SU-DHL-6 (cell line): ENCODE measurements around the gene VWA8.

Experiments used
- H2AFZ ChIP-seq: fragments of 200-600 bp; sonication (generic); 2 replicates; pipeline ENCODE4 v1.6.1; 2014; ENCODE audit warnings: low read depth, mild to moderate bottlenecking, moderate library complexity, mixed read lengths, antibody characterized with exemption, low read length; ENCODE audit not compliant: severe bottlenecking
- H3F3A ChIP-seq: fragments of 200-600 bp; shearing (Covaris generic); 2 replicates; pipeline ENCODE4 v1.6.0; 2016; ENCODE audit warnings: antibody characterized with exemption, mild to moderate bottlenecking; ENCODE audit not compliant: insufficient read depth
- H3K27ac ChIP-seq: fragments of 200-600 bp; sonication (generic); 2 replicates; pipeline ENCODE4 v1.5.1; 2016; ENCODE audit warnings: low read depth, mild to moderate bottlenecking, low read length, moderate library complexity, mixed read lengths
- H3K27me3 ChIP-seq: fragments of 200-600 bp; sonication (generic), shearing (Covaris generic); 2 replicates; pipeline ENCODE4 v1.6.0; 2014; ENCODE audit warnings: mild to moderate bottlenecking, low read length
- H3K36me3 ChIP-seq: fragments of 200-600 bp; sonication (generic); 2 replicates; pipeline ENCODE4 v1.6.1; 2014; ENCODE audit warnings: mild to moderate bottlenecking, low read length, mixed read lengths
- H3K4me2 ChIP-seq: fragments of 300-600, 200-600 bp; shearing (Covaris generic), sonication (generic); 2 replicates; pipeline ENCODE4 v1.6.0; 2014; ENCODE audit warnings: low read length, low read depth, mild to moderate bottlenecking; ENCODE audit not compliant: poor library complexity, severe bottlenecking
- H3K4me3 ChIP-seq: fragments of 200-600 bp; sonication (generic); 2 replicates; pipeline ENCODE4 v1.5.1; 2014; ENCODE audit warnings: antibody characterized with exemption, low read length, mild to moderate bottlenecking, mixed read lengths; ENCODE audit not compliant: insufficient read depth, poor library complexity, severe bottlenecking
- H3K79me2 ChIP-seq: fragments of 200-600 bp; sonication (generic); 2 replicates; pipeline ENCODE4 v1.6.1; 2014; ENCODE audit warnings: mild to moderate bottlenecking, low read length, moderate library complexity; ENCODE audit not compliant: insufficient read depth
- H3K9ac ChIP-seq: fragments of 200-600 bp; sonication (generic); 2 replicates; pipeline ENCODE4 v1.7.0; 2014; ENCODE audit warnings: mild to moderate bottlenecking, low read length
- H3K9me2 ChIP-seq: fragments of 200-600 bp; sonication (generic); replicated peaks from 2 replicates; pipeline ENCODE4 v1.6.1; 2014; ENCODE audit warnings: low read length; ENCODE audit not compliant: insufficient read depth
- H3K9me3 ChIP-seq: fragments of 200-600 bp; sonication (generic); 2 replicates; pipeline ENCODE4 v1.6.1; 2014; ENCODE audit warnings: low read length, mixed read lengths; ENCODE audit not compliant: insufficient read depth
- H4K20me1 ChIP-seq: fragments of 200-600 bp; sonication (generic); 2 replicates; pipeline ENCODE4 v1.6.1; 2014; ENCODE audit warnings: low read depth, mild to moderate bottlenecking, antibody characterized with exemption, low read length, moderate library complexity, mixed read lengths
- CTCF ChIP-seq: fragments of 200-600 bp; sonication (generic); IDR thresholded peaks from one replicate; pipeline ENCODE4 v1.5.1; 2017; ENCODE audit warnings: antibody characterized with exemption, mild to moderate bottlenecking, low read length, moderate library complexity; ENCODE audit not compliant: insufficient read depth, poor library complexity, severe bottlenecking
- EZH2phosphoT487 ChIP-seq: fragments of 200-600 bp; sonication (generic), shearing (Covaris generic); conservative IDR thresholded peaks from 2 replicates; pipeline ENCODE4 v1.6.1; 2018; ENCODE audit warnings: mild to moderate bottlenecking, antibody characterized with exemption, low read length, moderate library complexity, mixed read lengths

VWA8 gene

GRCh38 chr13:41678249-41678648 lies 282.7 kb downstream of the VWA8 start:
- H3F3A ChIP-seq, result no peaks in the 10 kb centered on the region
- no peak overlapping the region for H3K4me3 ChIP-seq
- H3K79me2 ChIP-seq, result no peaks in the 10 kb centered on the region
- no peaks in the 10 kb centered on the region for H3K9me3 ChIP-seq
- no peaks in the 10 kb centered on the region; the same call in 1 of the 2 replicates for H3K36me3 ChIP-seq
- no peaks in the 10 kb centered on the region for H3K9me2 ChIP-seq
- no peak overlapping the region for H3K9ac ChIP-seq
- H3K27me3 ChIP-seq, result no peaks in the 10 kb centered on the region
- no peaks in the 10 kb centered on the region for H4K20me1 ChIP-seq
- H3K4me2 ChIP-seq, result no peak overlapping the region
- H2AFZ ChIP-seq, result no peak overlapping the region
- H3K27ac ChIP-seq, result no peak overlapping the region
- TF ChIP-seq EZH2phosphoT487, result no peak
- no peak for TF ChIP-seq CTCF

GRCh38 chr13:41675306-41675705 lies 285.6 kb downstream of the VWA8 start:
- H3K4me3 ChIP-seq, result no peak overlapping the region
- H3K9me3 ChIP-seq, result no peaks in the 10 kb centered on the region
- H4K20me1 ChIP-seq, result no peaks in the 10 kb centered on the region
- no peaks in the 10 kb centered on the region for H3K36me3 ChIP-seq
- no peaks in the 10 kb centered on the region for H3K79me2 ChIP-seq
- no peaks in the 10 kb centered on the region for H3F3A ChIP-seq
- H2AFZ ChIP-seq, result no peak overlapping the region
- no peak overlapping the region for H3K27ac ChIP-seq
- no peaks in the 10 kb centered on the region for H3K27me3 ChIP-seq
- TF ChIP-seq CTCF, result no peak
- no peak for TF ChIP-seq EZH2phosphoT487
- no peak overlapping the region for H3K9ac ChIP-seq
- H3K4me2 ChIP-seq, result no peak overlapping the region
- no peaks in the 10 kb centered on the region for H3K9me2 ChIP-seq

- H3K9ac ChIP-seq, result no peak overlapping the region
- H3K79me2 ChIP-seq, result no peaks in the 10 kb centered on the region
- no peaks in the 10 kb centered on the region for H3K36me3 ChIP-seq
- no peak overlapping the region for H3K4me2 ChIP-seq
- no peaks in the 10 kb centered on the region for H3K9me3 ChIP-seq
- H2AFZ ChIP-seq, result no peak overlapping the region
- TF ChIP-seq CTCF (no peak), EZH2phosphoT487 (no peak)
- H3K27ac ChIP-seq, result no peak overlapping the region
- H3K4me3 ChIP-seq, result no peak overlapping the region
- no peaks in the 10 kb centered on the region for H4K20me1 ChIP-seq
- no peaks in the 10 kb centered on the region for H3K9me2 ChIP-seq
- no peaks in the 10 kb centered on the region for H3F3A ChIP-seq
- H3K27me3 ChIP-seq, result no peaks in the 10 kb centered on the region
Observed at GRCh38 chr13:41674246-41674645, 286.7 kb downstream of the VWA8 start.
